GM19099 (cell line): ENCODE data around the gene UNC79.

Experiments used
- POLR2A ChIP-seq: IDR thresholded peaks from 3 replicates; pipeline ENCODE4 v1.6.1; 2011; ENCODE audit warnings: low read depth; ENCODE audit not compliant: insufficient read length; ENCODE audit errors: extremely low read depth

UNC79 gene

DNA sequence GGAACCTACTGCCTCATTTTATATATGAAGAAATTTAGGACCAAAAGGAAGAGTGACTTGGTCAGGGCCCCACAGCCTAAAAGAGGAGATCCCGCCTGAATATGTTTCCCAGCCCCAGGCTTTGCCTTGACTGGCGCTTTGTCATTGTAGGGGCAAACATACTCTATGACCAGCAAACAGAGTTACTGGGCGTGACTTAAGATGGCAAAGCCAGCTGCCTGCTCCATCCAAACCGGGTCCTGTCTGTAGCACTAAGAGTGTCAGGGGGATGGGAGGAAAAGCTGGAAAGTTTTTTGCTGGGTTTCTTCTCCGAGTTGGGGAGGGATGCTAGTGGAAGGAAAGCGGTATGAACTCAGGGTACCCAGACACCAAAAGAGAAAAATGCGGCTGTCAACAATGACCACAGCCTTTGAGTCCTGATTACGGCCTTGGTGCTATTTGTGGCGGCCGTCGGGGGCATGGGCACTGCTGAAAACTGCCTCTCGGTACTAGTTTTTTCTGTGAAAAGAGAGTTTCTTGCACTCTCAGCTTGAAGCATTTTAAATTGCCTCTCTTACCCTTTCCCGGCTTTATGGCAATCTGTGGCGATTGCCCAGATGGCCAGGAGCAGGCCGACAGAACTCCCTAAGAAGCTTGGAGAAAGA is 274.9 kb downstream of the UNC79 start:
- no peak for TF ChIP-seq POLR2A

DNA sequence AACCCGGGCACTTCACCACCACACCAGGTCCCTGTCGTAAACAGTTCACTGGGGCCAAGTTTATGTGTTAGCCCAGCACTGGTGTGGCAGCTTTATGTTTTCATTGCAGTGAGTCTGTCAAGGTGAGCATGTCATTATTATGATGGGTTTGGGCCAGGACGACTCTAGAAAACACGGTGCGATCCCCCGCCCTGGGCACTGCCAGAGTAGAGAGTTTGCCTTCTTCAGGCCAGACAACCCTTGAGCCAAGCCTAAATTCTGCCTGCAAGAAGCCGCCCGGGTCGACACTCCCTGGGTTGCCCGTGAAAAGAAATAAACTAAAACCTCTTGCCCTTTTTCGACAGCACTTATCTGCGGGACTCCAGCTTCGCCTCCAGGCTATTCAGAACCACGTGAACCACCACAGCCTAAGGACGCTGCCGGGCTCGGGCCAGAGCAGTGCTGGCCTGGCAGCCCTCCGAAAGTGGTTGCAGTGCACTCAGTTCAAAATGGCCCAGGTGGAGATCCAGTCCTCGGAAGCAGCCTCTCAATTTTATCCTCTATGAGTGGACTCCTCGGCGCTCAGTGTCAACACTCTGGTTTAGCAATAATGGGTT is 275.7 kb downstream of the UNC79 start:
- no peak for TF ChIP-seq POLR2A

DNA sequence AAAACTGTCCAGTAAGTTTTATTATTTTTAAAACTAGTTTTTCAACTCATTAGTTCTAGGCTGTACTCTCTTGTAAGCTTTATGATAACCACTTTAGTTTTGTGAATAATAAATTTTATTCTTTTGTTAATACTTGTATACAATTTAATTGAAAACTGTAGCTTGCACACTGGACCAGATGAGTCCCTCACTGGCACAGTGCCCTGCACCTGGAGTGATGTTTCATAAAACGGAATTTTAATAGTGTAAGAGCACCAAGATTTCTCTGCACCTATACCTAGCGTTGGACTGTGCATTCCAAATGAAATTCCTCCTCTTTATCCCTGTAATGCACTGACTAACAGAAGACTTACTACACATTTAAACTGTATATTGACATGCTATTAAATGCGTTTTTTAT is 276.7 kb downstream of the UNC79 start:
- no peak for TF ChIP-seq POLR2A

DNA sequence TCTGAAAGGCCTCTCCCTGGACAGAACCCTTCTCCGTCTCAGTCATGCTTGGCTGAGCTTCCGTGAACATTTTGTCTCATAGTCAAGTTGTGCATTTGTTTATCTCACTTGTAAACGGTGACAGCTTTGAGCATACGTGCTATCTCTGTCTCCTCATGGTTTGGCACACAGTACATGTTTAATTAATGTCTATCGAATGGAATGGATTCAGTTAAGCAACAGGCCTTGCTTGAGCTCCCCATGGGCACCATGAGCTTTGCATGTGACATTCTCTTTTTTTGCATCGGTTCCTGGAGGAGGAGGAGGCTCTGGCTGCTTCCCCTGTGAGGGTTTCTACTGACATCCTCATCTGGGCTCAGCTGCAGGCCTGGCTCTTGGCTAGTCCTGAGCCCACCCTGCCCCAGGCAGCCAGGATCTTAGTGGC is 277.6 kb downstream of the UNC79 start:
- TF ChIP-seq POLR2A: no peak

DNA sequence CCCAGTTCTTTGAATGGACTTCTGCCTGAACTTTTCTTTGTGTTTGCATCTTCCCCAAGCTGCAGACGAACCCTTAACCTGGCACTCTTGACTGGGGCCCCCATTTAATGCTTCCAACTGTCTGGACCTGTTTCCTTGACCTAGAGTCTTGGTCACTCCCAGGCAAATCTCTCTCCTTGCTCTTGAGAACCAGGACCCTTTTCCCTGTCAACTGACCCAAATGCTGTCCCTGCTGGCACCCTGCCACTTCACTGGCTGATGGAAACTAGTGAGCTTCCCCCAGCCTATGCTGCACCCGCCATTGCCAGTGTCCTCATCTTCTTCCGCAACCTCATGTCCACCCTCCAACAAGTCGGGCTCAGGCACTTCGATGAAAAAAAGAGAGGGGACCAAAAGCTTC is 278.1 kb downstream of the UNC79 start:
- TF ChIP-seq POLR2A: no peak

DNA sequence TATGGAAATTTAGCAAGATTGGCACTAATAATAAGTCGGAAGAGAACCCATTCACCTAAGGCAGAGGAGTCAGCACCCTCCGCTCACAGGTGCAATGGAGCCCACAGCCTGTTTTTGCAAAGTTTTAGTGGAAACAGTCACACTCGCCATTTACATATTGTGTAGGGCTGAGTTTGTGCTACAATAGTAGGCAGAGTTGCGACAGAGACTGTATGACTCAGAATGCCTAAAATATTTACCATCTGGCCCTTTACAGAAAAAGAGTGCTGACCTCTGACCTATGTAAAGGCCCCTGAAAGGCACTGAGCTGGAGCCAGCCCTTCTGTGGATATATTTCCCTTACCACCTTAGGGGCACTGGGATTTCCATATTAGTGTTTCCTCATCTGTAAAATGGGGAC is 278.5 kb downstream of the UNC79 start:
- no peak for TF ChIP-seq POLR2A

DNA sequence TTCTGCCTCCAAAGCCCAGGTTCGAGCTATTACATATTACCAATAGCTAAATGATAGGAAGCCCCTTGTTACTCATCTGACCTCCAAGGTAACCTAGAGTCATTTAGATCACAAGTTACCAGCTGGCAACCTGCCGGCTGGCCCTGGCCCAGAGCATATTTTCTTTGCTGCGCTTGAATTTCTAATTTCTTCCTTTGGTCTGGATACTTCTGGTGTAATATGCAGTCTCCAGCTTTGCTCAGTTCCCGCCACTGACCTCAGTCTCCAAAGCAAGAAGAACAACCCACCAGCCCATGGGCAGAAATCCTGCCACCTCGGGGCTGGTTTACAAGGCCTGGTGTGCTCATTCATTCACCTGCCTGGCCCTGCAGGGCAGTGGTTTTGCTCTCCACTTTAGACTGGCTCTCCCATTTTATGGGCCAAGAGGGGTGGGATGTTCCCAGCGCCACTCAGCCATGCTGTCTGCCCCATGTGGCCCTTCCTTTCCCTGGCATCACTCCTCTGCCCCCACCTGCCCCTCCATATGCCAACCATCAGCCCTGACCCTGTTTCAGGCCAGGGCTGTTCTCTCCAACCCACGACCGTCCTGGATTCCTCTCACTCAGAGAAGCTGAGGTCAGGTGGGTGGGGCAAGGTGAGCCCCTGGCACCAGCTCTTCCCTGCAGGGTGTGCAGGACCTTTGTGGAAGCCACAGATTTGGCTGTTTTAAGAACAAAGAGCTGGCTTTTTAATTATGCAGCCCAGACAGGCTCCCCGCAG is 281.5 kb downstream of the UNC79 start:
- no peak for TF ChIP-seq POLR2A

DNA sequence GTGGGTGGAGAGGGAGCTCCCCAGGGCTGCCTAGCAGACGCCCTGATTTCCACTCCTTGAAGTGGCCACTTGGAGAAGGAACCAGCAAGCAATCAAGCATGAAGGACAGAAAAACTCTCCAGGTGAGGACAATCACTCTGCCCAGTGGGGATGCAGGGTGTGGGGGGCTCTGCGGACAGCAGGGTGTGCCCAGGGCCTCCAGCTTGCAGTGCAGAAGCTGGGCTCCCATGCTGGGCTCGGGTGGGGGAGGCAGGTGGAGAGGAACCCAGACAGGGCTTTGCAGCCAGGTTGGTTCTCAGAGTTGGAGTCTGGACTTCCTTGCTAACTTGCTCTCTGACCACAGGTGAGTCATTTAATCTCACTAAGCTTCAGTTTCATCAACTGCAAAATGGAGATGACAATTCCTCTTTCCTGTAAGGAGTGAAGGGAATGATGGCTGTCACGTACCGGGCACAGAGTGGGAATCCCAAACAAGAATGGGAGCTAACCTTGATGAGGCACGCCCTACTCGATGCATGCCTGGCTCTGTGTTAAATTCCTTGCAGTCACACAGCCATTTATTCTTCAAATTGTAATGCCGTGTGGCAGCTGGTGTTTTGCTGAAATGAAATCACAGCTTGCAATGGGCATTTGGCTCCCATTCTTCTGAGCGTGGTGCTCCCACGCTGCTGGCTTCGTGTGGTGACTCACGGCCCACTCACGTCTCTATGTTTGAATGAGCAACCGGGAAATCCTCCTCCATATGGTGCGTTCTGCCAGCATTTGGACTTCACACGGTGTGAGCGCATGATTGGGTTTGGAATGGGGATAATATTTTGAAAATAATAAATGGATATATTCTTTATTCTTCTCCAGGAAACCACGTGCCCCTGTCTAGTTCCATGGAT is 282.3 kb downstream of the UNC79 start:
- TF ChIP-seq POLR2A: no peak

DNA sequence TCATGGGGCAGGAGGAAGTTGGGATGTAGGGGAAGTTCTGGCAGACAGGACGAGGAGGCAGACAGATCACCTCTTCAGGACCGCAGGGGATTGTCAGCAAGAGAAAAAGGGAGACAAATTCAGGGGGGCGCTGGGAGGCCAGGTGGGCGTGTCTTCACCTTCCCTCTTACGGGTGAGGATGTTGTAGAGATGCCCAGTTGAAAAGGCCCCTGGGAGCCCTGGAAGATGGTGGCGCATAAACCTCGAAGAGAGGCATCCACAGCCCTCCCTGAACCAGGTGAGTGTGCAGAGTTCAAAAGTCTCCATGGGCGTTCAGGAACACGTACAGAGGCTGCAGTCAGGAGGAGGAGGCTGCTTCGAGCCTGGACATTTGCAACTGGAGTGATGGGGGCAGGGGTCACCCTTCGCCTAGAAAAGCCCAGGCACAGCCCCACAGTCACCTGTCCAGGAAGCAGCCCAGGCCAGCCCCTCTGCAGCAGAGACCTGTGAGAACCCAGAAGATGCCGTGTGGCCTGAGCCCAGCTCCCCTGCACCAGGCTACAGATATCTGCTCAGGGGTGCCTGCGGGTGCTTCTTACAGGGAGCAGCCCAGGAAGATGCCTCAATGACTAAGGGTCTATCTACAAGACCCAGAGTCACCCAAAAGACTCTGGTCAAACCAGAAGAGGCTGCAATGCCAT is 283.1 kb downstream of the UNC79 start:
- no peak for TF ChIP-seq POLR2A

DNA sequence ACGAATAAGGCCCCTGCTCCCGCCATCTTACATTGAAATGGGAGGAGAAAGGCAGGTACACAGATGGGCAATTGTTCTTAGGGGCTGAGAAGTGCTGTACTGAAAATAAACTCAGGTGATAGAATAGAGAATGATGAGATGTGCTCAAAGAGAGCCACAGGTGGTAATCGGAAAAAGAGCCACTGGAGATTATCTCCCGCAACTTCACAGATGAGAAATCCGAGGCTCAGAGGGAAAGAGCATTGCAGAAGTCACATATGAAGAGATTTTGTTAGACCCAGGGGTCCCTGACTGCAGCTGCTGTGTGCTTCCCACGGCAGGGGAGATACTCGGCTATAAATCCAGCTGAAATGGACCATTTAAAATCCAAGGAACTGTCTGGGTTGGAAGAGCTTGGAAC is 283.9 kb downstream of the UNC79 start:
- no peak for TF ChIP-seq POLR2A

DNA sequence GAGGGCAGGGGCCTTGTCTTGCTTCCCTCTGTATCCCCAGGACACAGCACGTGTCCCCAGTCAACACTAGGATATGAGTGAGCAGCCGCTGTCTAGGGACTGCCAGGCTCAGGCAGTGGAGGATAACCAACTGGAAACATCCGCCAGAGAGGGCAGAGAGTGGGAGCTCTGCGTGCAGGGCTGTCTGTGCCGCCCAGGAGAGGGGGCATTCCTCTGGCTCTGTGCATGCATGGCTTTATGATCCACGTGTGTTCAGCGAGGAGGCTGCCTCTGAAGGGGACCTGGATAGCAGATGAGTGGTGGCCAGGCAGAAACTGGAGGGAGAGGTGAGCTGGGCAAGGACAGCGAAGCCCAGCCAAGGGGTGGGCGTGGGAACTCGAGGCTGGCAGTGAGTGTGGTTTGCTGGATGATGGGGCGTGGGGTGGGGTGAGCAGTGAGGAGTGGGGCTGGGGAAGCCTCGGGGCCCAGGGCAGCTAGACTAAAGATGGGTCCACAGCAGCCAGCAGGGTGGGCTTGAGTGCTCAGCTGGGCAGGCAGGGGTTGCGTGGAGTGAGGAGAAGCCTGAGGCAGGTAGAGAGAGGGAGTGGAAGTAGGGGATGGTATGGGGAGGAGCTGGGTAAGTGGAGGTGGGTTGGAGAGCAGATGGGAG is 284.7 kb downstream of the UNC79 start:
- no peak for TF ChIP-seq POLR2A

DNA sequence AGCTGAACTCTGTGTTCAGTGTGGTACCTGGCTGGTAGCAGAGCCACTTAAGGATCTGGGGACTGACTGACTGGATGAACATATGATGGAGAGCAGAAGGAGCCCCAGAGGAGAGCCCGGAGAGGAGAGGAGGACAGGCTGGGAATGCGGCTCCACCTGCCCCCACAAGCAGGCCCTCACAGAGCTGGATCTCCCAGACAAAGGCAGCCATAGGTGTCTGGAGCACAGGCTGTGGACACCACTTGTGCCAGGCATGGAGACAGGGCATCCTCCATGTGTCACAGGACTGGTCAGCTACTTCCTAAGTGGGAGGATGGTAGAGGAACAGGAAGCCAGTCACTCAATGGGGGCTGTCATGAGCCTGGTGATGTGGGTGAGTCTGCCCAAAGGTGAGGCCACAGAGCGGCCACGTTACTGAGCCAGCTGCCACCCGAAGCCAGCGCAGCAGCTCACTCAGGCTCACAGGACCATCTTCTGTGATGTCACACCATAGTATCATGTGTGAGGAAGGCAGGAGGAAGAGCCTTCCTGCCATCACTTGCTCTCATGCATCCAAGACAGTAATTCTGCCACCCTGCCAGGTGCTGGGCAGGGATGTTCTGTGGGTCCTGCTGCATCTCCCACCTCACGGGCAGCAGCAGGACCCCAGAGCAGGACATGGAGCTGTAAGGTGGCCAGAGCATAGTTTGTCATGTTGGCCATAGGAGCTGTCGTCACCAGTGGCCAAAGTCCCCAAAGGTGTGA is 285.4 kb downstream of the UNC79 start:
- TF ChIP-seq POLR2A: no peak
